Calu3 (cell line): ENCODE measurements around the gene F2. TPM values are rescaled to one million over a fixed set of nuclear protein-coding genes. Genes with fewer than 3 reads are reported as not detected.

Experiments used
- BruUV-seq: library from RNA; stranded (reverse); fragments of 400-500 nt; replicated peaks from 2 replicates; lab custom pipeline; 2021; lab: Mats Ljungman, UMichigan
- CTCF ChIA-PET: fragments of 300-600 bp; sonication (Branson Sonifier 250); formaldehyde crosslinking; loops from one replicate; lab custom pipeline; 2022; ENCODE audit warnings: antibody characterized with exemption; lab: Charles Lee
- DNase-seq: peaks from one replicate; pipeline ENCODE4 v3.0.0; 2022
- H3K27ac Mint-ChIP-seq: one replicate; pipeline ENCODE4 v1.8.0; 2022; ENCODE audit warnings: mixed read lengths; ENCODE audit not compliant: unreplicated experiment
- H3K27me3 Mint-ChIP-seq: one replicate; pipeline ENCODE4 v1.8.0; 2022; ENCODE audit warnings: mixed read lengths; ENCODE audit not compliant: unreplicated experiment
- H3K36me3 Mint-ChIP-seq: one replicate; pipeline ENCODE4 v1.8.0; 2022; ENCODE audit warnings: mild to moderate bottlenecking, moderate library complexity, mixed read lengths; ENCODE audit not compliant: insufficient read depth, unreplicated experiment
- H3K4me1 Mint-ChIP-seq: one replicate; pipeline ENCODE4 v1.8.0; 2022; ENCODE audit warnings: mild to moderate bottlenecking, low read depth, mixed read lengths; ENCODE audit not compliant: unreplicated experiment
- H3K4me3 Mint-ChIP-seq: one replicate; pipeline ENCODE4 v1.8.0; 2022; ENCODE audit warnings: mild to moderate bottlenecking, low read depth, moderate library complexity, mixed read lengths; ENCODE audit not compliant: unreplicated experiment
- H3K9me3 Mint-ChIP-seq: one replicate; pipeline ENCODE4 v1.8.0; 2022; ENCODE audit warnings: low read depth, mixed read lengths; ENCODE audit not compliant: unreplicated experiment
- intact Hi-C: fragments of 100-400 bp; cut with micrococcal nuclease; formaldehyde crosslinking; loops from one replicate; pipeline ENCODE4 v1.10.0; 2022; ENCODE audit not compliant: unreplicated experiment
- total RNA-seq: library from RNA; stranded (reverse); gene quantifications from 2 replicates; pipeline ENCODE4 v1.2.3, GENCODE V29; 2022
- TF ChIP-seq, protein P1 (sequence below): fragments of 200-600 bp; IDR thresholded peaks from one replicate; pipeline ENCODE4 v1.8.0; 2022; ENCODE audit warnings: antibody characterized with exemption; ENCODE audit not compliant: unreplicated experiment

The F2 gene
- total RNA-seq, 1 experiment from 2014 or later: not detected

DNA sequence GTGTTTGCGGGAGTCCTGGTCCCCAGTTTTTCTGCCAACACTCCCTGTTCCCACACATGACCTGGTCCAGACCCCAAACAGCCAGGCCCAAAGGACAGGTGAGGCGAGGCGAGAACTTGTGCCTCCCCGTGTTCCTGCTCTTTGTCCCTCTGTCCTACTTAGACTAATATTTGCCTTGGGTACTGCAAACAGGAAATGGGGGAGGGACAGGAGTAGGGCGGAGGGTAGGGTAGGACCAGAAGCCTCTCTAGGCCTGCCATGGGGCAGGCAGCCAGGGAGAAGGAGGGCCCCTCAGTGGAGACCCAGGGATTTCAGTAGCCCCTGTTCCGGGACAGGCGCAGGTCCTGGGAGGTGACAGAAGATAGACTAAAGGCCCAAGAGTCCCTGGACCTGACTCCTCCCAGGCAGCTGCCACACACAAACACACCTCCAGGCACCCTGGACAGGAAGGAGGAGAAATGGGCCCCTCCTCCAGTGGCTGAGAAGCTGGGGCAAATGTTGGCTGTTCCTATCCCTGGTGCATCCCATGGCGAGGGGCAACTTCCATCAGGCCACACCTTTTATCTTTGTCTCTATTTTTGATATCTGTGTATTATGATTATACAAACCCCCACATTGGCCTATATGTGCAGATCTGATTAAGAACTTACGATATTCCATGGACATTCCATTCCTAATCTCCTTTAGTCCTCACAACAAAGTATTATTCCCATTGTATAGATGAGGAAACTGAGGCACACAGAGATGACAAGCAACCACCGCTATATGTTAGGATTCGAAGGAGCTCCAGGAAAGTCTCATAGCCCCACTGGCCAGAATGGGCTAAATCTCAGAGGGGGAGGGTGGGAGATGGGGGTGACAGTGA lies 626 bp upstream of the F2 start:
- no TSS peak for BruUV-seq
- Mint-ChIP-seq H3K27me3 (no peaks in the 10 kb centered on the region), H3K9me3 (no peaks in the 10 kb centered on the region), H3K36me3 (no peaks in the 10 kb centered on the region), H3K27ac (no peak overlapping the region), H3K4me3 (no peak overlapping the region), H3K4me1 (no peaks in the 10 kb centered on the region)
- CTCF ChIA-PET: no interaction called here
- TF ChIP-seq, protein P1, sequence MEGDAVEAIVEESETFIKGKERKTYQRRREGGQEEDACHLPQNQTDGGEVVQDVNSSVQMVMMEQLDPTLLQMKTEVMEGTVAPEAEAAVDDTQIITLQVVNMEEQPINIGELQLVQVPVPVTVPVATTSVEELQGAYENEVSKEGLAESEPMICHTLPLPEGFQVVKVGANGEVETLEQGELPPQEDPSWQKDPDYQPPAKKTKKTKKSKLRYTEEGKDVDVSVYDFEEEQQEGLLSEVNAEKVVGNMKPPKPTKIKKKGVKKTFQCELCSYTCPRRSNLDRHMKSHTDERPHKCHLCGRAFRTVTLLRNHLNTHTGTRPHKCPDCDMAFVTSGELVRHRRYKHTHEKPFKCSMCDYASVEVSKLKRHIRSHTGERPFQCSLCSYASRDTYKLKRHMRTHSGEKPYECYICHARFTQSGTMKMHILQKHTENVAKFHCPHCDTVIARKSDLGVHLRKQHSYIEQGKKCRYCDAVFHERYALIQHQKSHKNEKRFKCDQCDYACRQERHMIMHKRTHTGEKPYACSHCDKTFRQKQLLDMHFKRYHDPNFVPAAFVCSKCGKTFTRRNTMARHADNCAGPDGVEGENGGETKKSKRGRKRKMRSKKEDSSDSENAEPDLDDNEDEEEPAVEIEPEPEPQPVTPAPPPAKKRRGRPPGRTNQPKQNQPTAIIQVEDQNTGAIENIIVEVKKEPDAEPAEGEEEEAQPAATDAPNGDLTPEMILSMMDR: no peak
- intact Hi-C loops: no loop called here
- DNase-seq: peak; percentile 28

DNA sequence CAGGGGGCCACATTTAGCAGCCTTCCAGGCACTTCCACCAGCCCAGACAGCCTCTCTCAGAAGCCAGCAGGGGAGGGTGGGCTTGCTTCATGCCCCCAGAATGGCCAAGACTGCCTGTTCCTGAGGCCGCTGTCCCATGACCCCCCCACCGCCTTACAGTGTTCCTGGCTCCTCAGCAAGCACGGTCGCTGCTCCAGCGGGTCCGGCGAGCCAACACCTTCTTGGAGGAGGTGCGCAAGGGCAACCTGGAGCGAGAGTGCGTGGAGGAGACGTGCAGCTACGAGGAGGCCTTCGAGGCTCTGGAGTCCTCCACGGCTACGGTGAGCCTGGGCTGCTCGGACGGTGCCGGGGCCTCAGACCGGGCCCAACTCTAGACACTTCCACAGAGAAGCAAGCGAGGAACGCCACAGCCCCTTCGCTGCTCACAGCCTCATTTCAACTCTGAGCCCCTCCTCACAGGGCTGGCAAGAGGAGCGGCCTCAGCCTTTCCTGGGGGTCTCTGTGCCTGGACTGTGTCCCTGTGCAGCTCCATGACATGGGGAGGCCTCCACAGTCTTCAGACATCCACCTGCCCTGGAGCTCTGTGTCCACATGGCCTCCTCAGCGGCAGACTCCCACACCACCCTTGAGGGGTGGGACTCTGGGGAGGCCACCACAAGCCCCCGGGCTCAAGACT lies 668 bp downstream of the F2 start:
- Mint-ChIP-seq H3K36me3 (no peaks in the 10 kb centered on the region), H3K4me3 (no peak overlapping the region), H3K27me3 (no peaks in the 10 kb centered on the region), H3K4me1 (no peaks in the 10 kb centered on the region), H3K27ac (no peak overlapping the region), H3K9me3 (no peaks in the 10 kb centered on the region)
- DNase-seq: no peak
- TF ChIP-seq, protein P1: no peak
- intact Hi-C loops: no loop called here
- CTCF ChIA-PET: interaction anchor here (1.2 kb wide), 1 partner anchor 433 kb away, joined by 3 read pairs; no protein-coding TSS in a partner anchor
- BruUV-seq: no TSS peak

DNA sequence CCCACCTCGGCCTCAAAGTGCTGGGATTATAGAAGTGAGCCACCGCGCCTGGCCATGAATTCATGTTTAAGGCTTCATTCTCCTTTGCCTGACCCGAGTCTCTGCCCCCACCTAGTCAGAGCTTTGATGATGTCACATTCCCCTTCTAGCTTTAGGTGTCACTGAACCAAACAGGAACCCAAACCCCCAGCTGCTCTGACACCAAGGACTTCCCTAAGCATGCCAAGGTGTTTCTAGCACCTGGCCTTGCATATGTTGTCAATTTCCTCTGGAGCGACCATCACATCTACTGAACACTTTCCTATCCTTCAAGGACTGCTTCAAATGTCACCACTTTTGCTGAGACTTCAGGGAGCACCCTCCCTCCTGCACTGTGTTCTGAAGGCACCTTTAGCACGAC lies 2.3 kb downstream of the F2 start:
- TF ChIP-seq, protein P1: no peak
- no peaks in the 10 kb centered on the region for H3K4me1 Mint-ChIP-seq
- H3K9me3 Mint-ChIP-seq: no peaks in the 10 kb centered on the region
- intact Hi-C loops: no loop called here
- no peak overlapping the region for H3K4me3 Mint-ChIP-seq
- H3K27ac Mint-ChIP-seq: no peak overlapping the region
- H3K27me3 Mint-ChIP-seq: no peaks in the 10 kb centered on the region
- DNase-seq: no peak
- H3K36me3 Mint-ChIP-seq: no peaks in the 10 kb centered on the region
- CTCF ChIA-PET: no interaction called here
- BruUV-seq: no TSS peak

DNA sequence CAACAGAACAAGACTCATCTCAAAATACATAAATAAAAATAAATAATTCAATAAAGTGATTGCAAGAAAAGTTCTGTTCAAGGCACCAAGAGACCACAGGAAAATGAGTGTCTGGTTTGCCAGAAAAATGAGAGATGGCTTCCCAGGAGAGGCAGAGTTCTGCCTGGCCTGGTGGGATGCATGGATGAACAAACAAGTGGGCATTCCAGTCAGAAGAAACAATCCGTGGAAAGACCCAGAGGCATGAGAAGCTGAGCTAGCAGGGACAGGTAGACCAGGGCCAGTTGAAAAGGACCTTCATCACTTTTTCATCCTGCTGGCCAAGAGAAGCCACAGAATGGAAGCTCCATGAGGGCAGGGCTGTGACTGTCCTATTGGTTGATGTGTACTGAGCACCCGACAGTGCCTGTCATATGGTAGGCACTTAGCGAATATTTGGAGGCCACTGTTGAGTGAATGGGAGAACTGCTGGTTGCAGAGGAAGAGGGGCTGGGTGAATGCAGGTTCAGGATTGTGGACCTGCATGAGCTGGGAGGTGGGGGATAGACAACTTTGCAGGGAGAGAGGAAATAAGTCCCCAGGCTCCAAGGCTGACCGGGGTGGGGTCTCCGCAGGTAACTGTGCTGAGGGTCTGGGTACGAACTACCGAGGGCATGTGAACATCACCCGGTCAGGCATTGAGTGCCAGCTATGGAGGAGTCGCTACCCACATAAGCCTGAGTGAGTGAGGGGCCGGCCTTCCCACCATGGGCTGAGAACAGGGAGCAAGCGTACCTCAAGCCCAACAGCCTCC lies 3.7 kb downstream of the F2 start:
- no peaks in the 10 kb centered on the region for H3K36me3 Mint-ChIP-seq
- H3K27ac Mint-ChIP-seq: no peak overlapping the region
- H3K4me1 Mint-ChIP-seq: no peaks in the 10 kb centered on the region
- TF ChIP-seq, protein P1: no peak
- H3K9me3 Mint-ChIP-seq: no peaks in the 10 kb centered on the region
- DNase-seq: no peak
- no TSS peak for BruUV-seq
- H3K27me3 Mint-ChIP-seq: no peaks in the 10 kb centered on the region
- no peak overlapping the region for H3K4me3 Mint-ChIP-seq
- intact Hi-C loops: no loop called here
- CTCF ChIA-PET: no interaction called here
